22Rv1 (cell line): ENCODE measurements around the gene SYNC.
"Not testable (repeated sequence)": the region's sequence is repeated elsewhere in the genome, so short reads cannot be mapped to it uniquely, and the experiment has no call there.

Experiments
- H3K27ac ChIP-seq: fragments of 450-650 bp; 2 replicates; pipeline ENCODE4 v1.5.1; 2017
- ZFX ChIP-seq: fragments of 450-650 bp; IDR thresholded peaks from 2 replicates; pipeline ENCODE4 v1.6.1; 2017; ENCODE audit warnings: antibody characterized with exemption, borderline replicate concordance
- TF ChIP-seq, protein P1 (sequence below): fragments of 450-650 bp; IDR thresholded peaks from 2 replicates; pipeline ENCODE4 v1.5.1; 2017; ENCODE audit warnings: mild to moderate bottlenecking

The SYNC gene

DNA sequence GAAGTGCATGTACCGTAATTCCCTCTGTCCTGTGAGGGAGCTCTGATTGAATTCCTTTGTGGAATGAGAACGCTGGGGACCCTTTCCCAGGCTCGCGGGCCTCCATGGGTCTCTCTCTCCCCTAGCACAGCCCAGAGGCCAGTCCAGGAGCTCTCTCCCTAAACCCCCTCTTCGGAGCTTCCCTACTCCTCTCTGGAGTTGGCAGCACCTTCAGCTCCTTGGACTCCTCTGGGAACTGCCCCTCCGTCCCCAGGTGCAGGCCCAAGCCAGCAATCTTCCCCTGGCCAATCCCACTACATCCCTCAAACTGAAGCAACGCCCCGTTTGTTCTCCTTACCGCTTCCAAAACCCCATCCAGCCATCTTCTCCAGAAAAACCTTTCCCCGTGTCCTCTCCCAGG lies 10.5 kb upstream of the SYNC start:
- no peak overlapping the region for H3K27ac ChIP-seq
- TF ChIP-seq, protein P1, sequence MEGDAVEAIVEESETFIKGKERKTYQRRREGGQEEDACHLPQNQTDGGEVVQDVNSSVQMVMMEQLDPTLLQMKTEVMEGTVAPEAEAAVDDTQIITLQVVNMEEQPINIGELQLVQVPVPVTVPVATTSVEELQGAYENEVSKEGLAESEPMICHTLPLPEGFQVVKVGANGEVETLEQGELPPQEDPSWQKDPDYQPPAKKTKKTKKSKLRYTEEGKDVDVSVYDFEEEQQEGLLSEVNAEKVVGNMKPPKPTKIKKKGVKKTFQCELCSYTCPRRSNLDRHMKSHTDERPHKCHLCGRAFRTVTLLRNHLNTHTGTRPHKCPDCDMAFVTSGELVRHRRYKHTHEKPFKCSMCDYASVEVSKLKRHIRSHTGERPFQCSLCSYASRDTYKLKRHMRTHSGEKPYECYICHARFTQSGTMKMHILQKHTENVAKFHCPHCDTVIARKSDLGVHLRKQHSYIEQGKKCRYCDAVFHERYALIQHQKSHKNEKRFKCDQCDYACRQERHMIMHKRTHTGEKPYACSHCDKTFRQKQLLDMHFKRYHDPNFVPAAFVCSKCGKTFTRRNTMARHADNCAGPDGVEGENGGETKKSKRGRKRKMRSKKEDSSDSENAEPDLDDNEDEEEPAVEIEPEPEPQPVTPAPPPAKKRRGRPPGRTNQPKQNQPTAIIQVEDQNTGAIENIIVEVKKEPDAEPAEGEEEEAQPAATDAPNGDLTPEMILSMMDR = no peak
- no peak for TF ChIP-seq ZFX

DNA sequence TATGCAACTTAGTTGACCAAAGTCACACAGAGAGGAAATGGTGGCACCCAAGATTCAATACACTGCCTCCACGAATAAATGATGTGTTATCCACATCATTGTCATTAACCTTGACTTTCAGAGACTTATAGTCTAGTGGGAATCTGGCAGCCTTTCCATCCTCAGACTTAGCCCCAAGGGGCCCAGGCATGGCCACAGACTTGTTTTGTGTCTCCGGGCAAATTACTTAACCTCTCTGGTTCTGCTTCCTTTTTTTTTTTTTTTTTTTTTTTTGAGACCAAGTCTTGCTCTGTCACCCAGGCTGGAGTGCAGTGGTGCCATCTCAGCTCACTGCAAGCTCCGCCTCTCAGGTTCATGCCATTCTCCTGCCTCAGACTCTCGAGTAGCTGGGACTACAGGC lies 8.7 kb upstream of the SYNC start:
- not testable (repeated sequence) for H3K27ac ChIP-seq

DNA sequence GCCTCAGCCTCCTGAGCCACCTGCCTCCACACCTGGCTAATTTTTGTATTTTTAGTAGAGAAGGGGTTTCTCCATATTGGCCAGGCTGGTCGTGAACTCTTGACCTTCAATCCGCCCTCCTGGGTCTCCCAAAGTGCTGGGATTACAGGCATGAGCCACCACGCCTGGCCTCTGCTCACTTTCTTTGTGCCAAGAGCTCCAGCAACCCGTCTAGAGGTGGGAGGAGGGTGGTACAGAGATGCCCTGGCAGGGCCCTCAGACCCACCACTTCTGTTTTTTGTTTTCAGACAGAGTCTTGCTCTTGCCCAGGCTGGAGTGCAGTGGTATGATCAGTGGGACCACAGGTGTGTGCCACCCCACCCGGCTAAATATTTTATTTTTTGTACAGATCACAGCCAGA lies 6.9 kb upstream of the SYNC start:
- TF ChIP-seq ZFX = no peak
- TF ChIP-seq, protein P1 = no peak
- H3K27ac ChIP-seq = no peak overlapping the region

DNA sequence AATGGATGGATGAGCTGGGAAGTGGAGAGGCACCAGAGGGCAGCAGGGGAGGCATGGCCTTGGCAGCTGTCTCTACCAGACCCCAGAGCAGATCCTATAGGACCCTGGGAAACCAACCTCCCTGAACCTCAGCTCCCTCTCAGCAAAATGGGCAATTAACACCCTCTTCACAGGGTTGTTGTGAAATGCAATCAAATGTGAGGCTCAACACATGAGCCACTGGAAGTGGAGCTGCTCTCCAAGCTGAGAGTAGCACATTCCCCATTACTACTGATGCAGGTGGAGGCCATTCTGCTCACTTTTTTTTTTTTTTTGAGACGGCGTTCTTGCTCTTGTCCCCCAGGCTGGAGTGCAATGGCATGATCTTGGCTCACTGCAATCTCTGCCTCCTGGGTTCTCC lies 6.5 kb upstream of the SYNC start:
- TF ChIP-seq ZFX = no peak
- TF ChIP-seq, protein P1 = no peak
- no peak overlapping the region for H3K27ac ChIP-seq

DNA sequence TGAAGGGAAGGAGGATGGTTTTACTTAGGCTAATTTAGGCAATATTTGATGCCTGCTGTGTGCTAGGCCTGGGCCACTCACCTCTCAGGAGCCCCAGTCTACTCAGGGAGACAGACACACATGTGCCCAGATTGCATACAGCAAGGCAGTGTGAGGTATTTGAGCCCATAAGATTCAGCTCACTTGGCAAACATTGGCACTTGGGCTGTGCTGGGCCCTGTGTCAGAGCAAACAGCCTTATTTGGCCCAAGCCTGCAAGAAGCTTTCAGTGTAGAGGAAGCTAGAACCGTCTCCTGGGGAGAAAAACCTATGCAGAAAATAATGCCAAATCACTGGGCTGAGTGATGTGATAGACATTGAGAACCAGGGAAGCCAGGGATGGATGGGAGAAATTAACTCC lies 3.9 kb upstream of the SYNC start:
- H3K27ac ChIP-seq = no peak overlapping the region
- TF ChIP-seq, protein P1 = no peak
- no peak for TF ChIP-seq ZFX

DNA sequence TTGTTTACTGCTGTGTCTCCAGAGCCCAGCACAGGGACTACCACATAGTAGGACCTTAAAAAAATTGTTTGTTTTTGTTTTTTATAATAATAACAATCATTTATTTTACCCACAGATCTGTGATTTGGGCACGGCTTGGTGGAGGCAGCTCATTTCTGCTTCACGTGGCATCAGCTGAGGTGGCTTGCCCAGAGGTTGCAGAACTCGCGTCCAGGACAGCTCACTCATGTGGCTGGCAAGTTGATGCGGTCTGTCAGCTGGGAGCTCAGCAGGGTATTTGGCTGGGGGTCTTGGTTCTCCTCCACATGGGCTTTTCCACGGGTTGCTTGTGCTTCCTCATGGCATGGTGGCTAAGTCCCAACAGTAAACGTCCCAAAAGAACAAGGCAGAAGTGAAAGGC lies 2.9 kb upstream of the SYNC start:
- TF ChIP-seq ZFX = no peak
- TF ChIP-seq, protein P1 = no peak
- H3K27ac ChIP-seq = no peak overlapping the region

DNA sequence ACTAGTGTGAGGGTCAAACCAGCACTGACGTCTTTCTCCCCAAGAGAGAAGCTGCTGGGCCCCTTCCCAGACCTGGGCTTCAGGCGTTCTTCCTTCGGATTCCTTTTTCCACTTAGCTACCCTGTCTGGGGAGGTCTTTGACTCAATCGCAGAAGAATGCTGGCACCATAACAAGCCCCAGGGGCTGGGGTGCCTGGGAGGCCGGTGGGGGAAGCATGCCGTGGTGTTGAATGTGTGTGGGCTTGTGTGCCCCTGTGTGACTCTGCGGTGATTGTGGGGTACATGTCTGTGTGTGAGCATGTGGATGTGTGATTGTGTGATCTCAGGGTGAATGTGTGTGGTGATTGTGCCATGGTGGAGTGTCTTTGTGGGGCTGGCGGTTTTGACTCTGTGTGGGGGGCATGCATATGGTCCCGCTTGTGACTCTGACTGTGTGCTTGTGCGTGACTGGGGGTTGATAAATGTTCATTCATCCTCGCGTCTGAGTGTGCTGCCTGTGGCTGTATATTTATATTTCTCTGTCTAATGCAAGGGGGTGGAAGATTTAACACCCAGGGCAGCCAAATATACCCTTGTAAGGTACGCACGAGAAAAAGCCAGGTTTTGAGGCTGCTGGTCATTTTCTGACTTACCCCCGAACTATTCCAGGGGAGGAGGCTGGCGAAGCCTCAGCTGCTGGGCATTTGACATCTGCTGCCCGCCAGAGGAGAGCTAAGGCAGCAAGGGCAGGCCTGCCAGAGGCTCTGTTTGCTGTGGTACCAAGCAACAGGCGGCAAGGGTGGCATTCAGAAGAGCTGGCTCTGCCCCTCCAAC lies 1.1 kb upstream of the SYNC start:
- no peak for TF ChIP-seq ZFX
- TF ChIP-seq, protein P1 = no peak
- no peak overlapping the region for H3K27ac ChIP-seq
